HG03520 (cell line): Measurements from ENCODE around the gene RGS6.
A peak's percentile ranks its signal among the peaks of the same experiment; 100 is the strongest.
"Not testable (repeated sequence)": the region's sequence is repeated elsewhere in the genome, so short reads cannot be mapped to it uniquely, and the experiment has no call there.

Experiments
- ATAC-seq: cut with Tn5 transposase; IDR thresholded peaks from one replicate; pipeline ENCODE4 v1.9.1; 2021; ENCODE audit warnings: mild to moderate bottlenecking, moderate library complexity; ENCODE audit not compliant: unreplicated experiment

Gene RGS6

GRCh38 chr14:72448212-72448611 lies 516.0 kb downstream of the RGS6 start:
- ATAC-seq = no peak

DNA sequence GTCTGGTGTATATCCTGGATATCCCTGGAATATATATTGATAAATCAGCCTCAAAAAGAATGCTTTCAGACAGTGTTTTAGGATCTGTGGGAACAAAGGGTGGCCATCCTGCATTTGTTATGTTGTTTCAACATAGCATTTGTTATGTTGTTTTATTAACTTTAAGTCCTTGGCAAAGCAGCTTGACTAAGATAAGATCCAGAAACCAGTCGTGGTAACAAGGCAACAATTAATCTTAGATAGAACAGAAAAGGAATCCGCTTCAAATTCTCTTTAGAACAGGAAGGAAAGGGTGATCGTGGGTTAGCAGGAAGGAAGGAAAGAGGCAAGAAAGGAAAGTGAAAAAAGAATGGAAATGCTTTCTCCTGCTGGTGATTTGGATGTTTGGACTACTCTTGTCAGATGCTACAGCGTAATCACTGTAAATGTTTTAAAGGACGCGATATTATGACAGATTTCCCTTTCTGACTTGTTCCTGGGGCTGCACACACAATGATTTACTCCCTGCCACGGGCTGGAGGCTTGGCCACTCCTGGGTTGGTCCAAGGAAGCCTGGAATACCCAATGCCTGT lies 518.3 kb downstream of the RGS6 start:
- ATAC-seq = no peak

DNA sequence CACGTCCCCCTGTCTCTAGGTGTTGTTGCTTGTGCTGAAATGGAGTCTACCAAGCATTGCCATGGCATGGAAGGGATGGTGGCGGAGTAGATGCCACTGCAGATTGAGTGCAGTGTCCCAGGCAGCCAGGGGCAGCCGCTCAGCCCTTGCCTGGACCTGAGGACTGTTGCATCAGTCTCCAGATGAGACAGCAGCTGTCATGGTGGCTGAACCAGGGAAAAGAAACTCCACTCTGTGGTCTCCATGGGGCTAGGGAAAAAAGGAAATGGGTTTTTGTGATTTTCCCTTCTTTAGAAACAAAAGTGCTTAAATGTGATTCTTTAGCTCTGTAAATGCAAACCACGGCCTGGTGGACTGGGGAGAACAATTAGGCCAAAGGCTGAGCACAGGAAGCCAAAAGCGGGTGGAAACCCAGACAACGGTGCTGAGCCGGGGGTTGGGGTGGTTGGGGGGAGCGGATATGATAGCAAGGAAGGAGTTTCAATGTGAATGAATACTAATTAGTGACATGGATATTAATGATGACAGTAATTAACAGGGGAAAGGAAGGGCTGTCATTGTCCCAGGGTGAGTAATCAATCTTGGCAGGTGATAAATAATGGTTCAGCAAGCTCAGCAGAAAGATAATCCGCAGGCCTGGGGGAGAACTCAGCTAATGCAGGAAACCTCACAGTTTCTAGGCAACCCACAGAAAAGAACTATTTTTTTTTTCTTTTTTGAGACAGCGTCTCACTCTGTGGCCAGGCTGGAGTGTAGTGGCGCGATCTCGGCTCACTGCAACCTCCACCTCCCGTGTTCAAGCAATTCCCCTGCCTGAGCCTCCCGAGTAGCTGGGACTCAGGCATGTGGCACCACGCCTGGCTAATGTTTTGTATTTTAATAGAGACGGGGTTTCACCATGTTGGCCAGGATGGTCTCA lies 519.1 kb downstream of the RGS6 start:
- ATAC-seq = no peak

DNA sequence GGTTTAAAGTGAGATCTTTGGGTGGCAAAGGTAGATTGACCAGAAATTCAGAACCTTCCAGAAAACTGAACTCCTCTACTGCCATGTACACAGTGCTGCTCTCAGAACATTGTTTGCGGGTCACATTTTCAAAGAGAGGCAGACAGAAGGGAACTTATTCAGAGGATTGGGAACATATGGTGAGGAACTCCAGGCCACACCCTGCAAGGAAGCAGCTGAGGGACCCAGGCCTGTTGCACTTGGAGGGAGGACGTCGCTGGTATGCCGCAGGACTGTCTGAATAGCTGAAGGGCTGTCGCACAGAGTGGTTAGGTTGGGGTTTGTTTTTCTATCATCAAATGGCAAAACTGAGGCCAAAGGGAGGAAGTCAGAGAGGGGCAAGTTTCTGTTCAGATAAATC lies 520.5 kb downstream of the RGS6 start:
- no peak for ATAC-seq

- ATAC-seq = no peak
Measured at GRCh38 chr14:72454388-72455160, 522.3 kb downstream of the RGS6 start.

GRCh38 chr14:72457641-72458040 lies 525.4 kb downstream of the RGS6 start:
- ATAC-seq = no peak

DNA sequence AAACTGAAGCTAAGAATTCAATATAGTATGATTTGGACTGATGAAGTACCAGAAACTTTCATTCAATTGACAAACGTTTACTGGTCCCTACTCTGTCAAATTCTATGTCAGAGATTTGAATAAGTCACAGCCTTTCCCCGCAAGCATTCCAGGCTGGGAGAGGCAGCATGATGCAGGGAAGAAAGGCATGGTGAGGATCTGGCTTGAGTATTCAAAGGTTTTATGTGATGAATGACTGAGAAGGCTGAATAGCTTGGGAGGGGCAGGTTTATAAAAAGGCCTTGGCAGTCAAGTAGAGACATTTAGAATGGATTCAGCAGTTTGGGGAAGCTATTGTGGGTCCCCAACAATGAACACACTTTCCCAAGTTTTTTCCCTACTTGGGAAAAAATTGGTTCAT lies 529.8 kb downstream of the RGS6 start:
- no peak for ATAC-seq

DNA sequence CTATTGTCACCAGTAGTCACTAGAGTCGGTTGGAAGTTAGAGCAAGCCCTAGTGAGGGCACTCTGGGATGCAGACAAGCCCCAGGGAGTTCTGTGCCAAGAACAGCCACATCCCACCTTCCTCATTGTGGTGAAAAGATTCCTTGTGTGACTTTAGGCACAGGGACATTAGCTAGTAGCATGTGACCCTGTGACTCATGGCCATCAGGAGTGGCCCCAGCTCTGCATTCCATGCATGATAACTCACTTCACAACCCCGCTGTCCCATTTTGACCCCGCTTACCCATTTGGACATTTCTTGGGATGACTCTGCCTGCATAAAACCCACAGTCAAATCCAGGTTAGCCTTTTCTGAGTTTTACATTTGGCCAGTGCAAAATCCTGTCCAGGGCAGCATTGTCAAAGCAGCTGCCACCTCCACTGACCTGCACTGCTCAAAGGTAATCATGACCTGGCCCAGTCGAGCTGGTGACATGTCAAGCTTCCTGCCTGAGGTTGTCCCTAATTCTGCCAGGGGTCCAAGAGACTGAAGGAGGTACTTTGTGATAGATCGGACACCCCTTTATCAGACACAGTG lies 531.1 kb downstream of the RGS6 start:
- no peak for ATAC-seq

- ATAC-seq = no peak
Measured at GRCh38 chr14:72464226-72464625, 532.0 kb downstream of the RGS6 start.

GRCh38 chr14:72466325-72466724 lies 534.1 kb downstream of the RGS6 start:
- no peak for ATAC-seq

DNA sequence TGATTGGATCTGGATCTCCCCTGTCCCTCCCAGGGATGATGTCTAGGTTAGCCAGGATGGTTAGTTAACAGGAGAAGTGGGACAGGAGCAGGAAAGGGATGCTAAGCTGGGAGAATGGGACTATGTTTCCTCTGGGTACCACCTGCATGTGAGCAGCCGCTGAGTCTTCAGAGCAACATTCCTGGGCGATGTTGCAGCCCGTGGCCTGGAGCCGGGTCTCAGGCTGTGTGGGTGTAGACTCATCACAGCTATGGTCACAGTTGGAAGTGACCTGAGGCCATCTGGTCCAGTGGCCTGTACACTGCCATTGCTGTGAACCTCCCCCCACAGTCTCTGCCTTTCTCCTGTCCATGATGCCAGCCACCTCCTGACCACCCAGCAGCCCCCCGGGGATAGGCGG lies 539.1 kb downstream of the RGS6 start:
- no peak for ATAC-seq

DNA sequence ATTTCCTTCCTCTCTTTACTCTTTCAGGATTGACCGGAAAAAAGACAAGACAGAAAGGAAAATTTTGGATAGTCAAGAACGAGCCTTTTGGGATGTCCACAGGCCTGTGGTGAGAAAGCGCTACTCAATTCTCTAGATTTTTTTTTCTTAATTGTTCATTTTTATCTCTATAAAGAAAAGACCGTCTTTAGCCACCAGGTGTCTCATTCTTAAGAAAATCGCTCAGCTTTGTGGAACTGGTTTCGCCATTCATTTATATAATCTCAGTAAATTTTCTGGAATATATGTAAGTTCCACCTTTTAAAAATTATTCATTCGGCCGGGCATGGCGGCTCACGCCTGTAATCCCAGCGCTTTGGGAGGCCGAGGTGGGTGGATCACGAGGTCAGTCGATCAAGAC lies 540.6 kb downstream of the RGS6 start:
- ATAC-seq = no peak

- ATAC-seq = peak; percentile 84
Measured at GRCh38 chr14:72476657-72477499, 544.6 kb downstream of the RGS6 start.

- ATAC-seq = not testable (repeated sequence)
Measured at GRCh38 chr14:72477578-72477977, 545.3 kb downstream of the RGS6 start.

DNA sequence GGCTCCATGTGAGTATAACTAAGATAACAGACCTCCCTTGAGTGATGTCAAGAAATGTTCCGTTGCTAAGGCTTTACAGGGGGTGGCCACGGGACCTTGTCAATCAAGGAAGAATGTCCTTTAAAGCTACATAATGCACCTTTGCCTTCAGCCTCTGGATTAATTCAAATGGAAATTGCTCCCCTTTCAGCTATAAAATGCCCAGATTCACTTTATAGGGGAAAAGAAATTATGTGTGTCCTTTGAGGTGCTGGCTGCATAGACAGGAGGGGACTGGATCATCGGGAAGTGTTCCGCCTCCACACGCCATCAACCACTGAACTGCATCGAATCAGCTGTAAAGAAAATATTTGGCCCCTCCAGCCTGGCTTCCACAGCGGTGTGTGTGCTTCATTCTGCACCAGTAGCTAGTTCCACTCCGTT lies 546.3 kb downstream of the RGS6 start:
- ATAC-seq = no peak

DNA sequence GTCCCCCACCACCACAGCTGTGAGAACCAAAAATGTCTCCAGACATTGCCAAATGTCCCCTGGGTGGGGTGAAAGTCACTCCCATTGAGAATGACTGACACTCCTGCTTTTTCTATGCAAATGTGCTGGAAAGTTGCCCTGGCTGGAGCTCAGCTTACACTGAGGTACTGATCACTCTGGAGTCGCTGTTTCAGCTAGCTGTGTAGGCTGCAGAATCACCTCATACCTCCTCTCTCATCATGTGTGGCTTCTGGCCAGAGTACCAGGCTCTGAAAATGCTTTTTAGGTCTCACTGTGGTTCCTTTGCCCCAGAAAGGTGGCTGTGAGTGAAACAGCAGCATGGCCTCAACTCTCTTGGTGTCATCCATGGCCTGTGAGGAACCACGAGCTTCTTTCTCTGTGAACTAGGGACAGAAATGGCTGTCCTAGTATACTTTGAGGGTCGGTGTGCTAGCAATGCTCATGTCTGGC lies 547.3 kb downstream of the RGS6 start:
- ATAC-seq = no peak

DNA sequence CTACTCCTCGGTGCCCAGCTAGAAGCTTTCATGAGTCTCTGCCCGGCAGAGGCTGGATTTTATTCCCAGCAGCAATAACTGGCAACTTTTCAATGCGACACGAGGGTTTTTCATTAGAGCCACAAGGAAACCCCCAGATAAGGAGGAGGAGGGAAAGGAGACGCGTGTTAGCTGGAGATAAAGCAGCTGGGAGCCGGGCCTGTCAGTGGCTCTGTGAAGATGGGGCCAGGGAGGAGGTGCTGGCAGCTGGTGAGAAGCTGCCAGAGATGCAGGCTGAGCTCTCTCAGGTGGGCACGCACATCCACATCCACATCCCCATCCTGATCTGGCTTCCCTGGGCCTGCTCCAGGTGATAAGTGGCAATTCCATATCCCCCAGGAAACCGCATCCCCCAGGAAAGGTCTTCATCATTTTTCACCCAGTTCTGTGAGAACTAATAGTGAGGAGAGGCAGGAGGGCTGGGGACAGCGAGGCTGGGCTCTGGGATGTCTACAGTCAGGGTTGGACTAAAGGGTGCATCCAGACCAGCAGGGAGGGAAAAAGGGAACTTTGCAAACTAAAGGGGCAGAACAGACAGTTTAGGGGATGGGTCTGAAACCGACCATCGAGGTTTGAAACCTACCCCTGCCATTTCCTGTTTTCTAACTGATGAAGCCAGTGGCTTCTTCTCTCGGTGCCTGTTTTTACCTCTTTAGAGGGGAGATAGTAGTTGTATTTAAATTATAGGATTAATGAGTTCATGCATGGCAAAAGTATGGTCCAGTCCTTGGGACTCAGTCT lies 548.4 kb downstream of the RGS6 start:
- ATAC-seq = no peak

GRCh38 chr14:72483311-72483710 lies 551.1 kb downstream of the RGS6 start:
- ATAC-seq = no peak

DNA sequence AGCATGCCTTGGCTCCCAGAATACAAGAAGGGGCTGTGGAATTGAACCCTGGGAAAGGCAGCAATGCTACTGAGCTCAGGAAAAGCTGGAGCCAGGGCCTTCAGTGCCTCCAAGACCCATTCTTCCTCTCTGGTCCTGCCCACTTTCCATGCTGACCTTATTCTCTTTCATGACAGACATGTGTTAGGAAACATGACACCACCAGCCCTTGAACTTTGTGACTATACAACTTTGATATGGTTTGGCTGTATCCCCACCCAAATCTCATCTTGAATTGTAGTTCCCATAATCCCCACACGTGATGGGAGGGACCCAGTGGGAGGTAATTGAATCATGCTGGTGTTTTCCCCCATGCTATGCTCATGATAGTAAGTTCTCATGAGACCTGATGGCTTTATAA lies 553.5 kb downstream of the RGS6 start:
- ATAC-seq = no peak

- no peak for ATAC-seq
Measured at GRCh38 chr14:72488514-72488913, 556.3 kb downstream of the RGS6 start.
